Hepatocyte (in vitro differentiated cells): ENCODE data around the gene PIK3R2. TPM values are rescaled to one million over a fixed set of nuclear protein-coding genes. Genes with fewer than 3 reads are reported as not detected.

Experiments
- DNase-seq: peaks from one replicate; pipeline ENCODE4 v3.0.0-alpha.2; 2016; ENCODE audit warnings: low spot score
- H2AFZ ChIP-seq: fragments of 200-600 bp; sonication (generic); 2 replicates; pipeline ENCODE4 v1.6.0; 2016; ENCODE audit warnings: antibody characterized with exemption, mild to moderate bottlenecking
- H3K27ac ChIP-seq: fragments of 200-600 bp; sonication (generic); 2 replicates; pipeline ENCODE4 v1.5.1; 2016; ENCODE audit warnings: mild to moderate bottlenecking
- H3K27me3 ChIP-seq: fragments of 200-600 bp; sonication (generic); 2 replicates; pipeline ENCODE4 v1.6.1; 2016
- H3K36me3 ChIP-seq: fragments of 200-600 bp; sonication (generic); replicated peaks from 2 replicates; pipeline ENCODE4 v1.5.1; 2016; ENCODE audit warnings: low read depth; ENCODE audit not compliant: insufficient read depth
- H3K4me1 ChIP-seq: fragments of 200-600 bp; sonication (generic); 2 replicates; pipeline ENCODE4 v1.5.1; 2016; ENCODE audit warnings: mild to moderate bottlenecking, moderate library complexity; ENCODE audit not compliant: insufficient read depth
- H3K4me2 ChIP-seq: fragments of 200-600 bp; sonication (generic); 2 replicates; pipeline ENCODE4 v1.6.0; 2016
- H3K4me3 ChIP-seq: fragments of 200-600 bp; sonication (generic); 2 replicates; pipeline ENCODE4 v1.5.1; 2016; ENCODE audit warnings: mild to moderate bottlenecking
- H3K79me2 ChIP-seq: fragments of 200-600 bp; sonication (generic); 2 replicates; pipeline ENCODE4 v1.6.0; 2017; ENCODE audit warnings: mild to moderate bottlenecking
- H3K9me2 ChIP-seq: fragments of 200-600 bp; sonication (generic); replicated peaks from 2 replicates; pipeline ENCODE4 v1.6.0; 2017; ENCODE audit warnings: mild to moderate bottlenecking; ENCODE audit not compliant: insufficient read depth
- H3K9me3 ChIP-seq: fragments of 200-600 bp; sonication (generic); 2 replicates; pipeline ENCODE4 v1.5.1; 2016; ENCODE audit warnings: low read depth, mild to moderate bottlenecking
- H4K20me1 ChIP-seq: fragments of 200-600 bp; sonication (generic); 2 replicates; pipeline ENCODE4 v1.6.0; 2016; ENCODE audit warnings: mild to moderate bottlenecking; ENCODE audit not compliant: insufficient read depth, poor library complexity, severe bottlenecking
- CTCF ChIP-seq: fragments of 200-600 bp; sonication (generic); IDR thresholded peaks from 2 replicates; pipeline ENCODE4 v1.5.1; 2016; ENCODE audit warnings: antibody characterized with exemption, mild to moderate bottlenecking; ENCODE audit not compliant: poor library complexity
- EZH2 ChIP-seq: fragments of 200-600 bp; sonication (generic); IDR thresholded peaks from 2 replicates; pipeline ENCODE4 v1.6.1; 2016; ENCODE audit warnings: antibody characterized with exemption, mild to moderate bottlenecking, borderline replicate concordance
- EZH2phosphoT487 ChIP-seq: fragments of 200-600 bp; sonication (generic); IDR thresholded peaks from one replicate; pipeline ENCODE4 v1.6.1; 2018; ENCODE audit warnings: antibody characterized with exemption, mild to moderate bottlenecking, low read depth, moderate library complexity; ENCODE audit not compliant: unreplicated experiment, severe bottlenecking
- WGBS: methylation state at CpG from one replicate; pipeline ENCODE4 v1.1.6; 2016; ENCODE audit warnings: low lambda C conversion rate; ENCODE audit errors: missing lambda C conversion rate; 5-methylcytosine and 5-hydroxymethylcytosine counted together
- polyA plus RNA-seq: library from polyadenylated mRNA; unstranded; fragments of >200 nt; fragmentation: Nextera tagmentation; extraction: Ambion mirVana; gene quantifications from 2 replicates; pipeline ENCODE4 v1.2.1, GENCODE V29; 2016
- total RNA-seq: library from RNA; depleted of rRNA; stranded (reverse); fragments of >200 nt; gene quantifications from 2 replicates; pipeline ENCODE4 v1.2.3, GENCODE V29; 2014

Gene PIK3R2
- total and polyA plus RNA-seq, 2 experiments from 2014 or later = 29.9 to 52.2 TPM

DNA sequence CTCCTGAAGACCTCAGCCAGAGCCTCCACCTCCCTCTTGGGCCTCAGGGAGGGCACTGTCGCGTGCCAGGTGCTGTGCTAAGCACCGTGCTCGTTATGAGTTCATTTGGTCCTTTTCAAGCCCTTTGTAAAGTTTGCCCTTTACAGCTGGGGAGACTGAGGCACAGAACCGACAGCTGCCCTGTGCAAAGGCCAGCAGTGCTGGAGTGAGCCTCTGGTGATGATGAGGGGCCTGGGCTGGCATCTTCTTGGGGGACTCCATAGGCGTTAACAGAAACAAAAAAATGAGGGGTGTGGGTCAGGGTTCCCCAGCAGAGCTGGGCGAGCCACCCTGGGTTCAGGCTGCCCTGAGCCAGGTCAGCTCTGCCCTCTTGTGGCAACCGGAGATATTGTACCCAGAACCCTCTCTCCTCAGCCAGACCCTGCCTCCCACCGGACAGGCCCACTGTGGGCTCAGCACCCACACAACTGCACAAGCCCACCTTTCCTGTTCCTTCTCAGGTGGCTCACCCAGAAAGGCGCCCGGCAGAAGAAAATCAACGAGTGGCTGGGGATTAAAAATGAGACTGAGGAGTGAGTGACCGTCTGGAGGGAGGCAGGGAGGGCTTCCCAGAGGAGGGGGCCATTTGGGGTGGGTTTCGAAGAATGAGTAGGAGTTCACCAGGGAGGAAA, 15.1 kb downstream of the PIK3R2 start:
- TF ChIP-seq EZH2phosphoT487 = no peak
- peak; percentile 67 for TF ChIP-seq CTCF
- H3K4me3 ChIP-seq = no peak overlapping the region
- WGBS = 80% methylated on average over 13 of the region's 14 CpGs

DNA sequence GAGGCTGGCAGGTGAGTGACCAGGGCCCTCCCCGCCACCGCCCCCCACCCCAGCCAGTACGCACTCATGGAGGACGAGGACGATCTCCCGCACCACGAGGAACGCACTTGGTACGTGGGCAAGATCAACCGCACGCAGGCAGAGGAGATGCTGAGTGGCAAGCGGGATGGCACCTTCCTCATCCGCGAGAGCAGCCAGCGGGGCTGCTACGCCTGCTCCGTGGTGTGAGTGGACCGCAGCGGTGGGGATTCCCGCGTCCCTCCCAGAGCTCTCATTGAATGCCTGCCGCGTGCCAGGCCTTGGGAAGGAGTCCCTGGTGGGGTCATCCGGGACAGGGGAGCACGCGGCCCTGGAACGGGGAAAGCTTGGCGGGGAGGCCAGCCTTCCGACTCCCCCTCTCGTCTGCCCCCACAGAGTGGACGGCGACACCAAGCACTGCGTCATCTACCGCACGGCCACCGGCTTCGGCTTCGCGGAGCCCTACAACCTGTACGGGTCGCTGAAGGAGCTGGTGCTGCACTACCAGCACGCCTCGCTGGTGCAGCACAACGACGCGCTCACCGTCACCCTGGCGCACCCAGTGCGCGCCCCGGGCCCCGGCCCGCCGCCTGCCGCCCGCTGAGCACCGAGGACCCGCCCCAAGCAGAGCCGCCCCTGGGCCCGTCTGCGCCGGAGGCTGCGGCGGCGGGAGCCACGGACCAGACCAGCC, 15.9 kb downstream of the PIK3R2 start:
- DNase-seq = peak; percentile 6
- Histone ChIP-seq H3K4me1 (no peaks in the 10 kb centered on the region), H3K79me2 (no peaks in the 10 kb centered on the region), H2AFZ (no peak overlapping the region), H3K27me3 (no peaks in the 10 kb centered on the region), H3K9me2 (no peaks in the 10 kb centered on the region), H3K9me3 (no peaks in the 10 kb centered on the region), H3K4me2 (no peak overlapping the region), H3K27ac (no peak overlapping the region), H3K4me3 (no peak overlapping the region), H4K20me1 (no peaks in the 10 kb centered on the region), H3K36me3 (no peaks in the 10 kb centered on the region)
- TF ChIP-seq CTCF (no peak), EZH2phosphoT487 (no peak), EZH2 (no peak)
- WGBS = 97% methylated on average over 57 of the region's 66 CpGs

More for the DNA sequence above, 15.1 kb downstream of the PIK3R2 start:
- DNase-seq = peak; percentile 63
- H4K20me1 ChIP-seq = no peaks in the 10 kb centered on the region
- no peaks in the 10 kb centered on the region for H3K9me2 ChIP-seq
- H3K36me3 ChIP-seq = no peaks in the 10 kb centered on the region
- no peak overlapping the region for H3K4me2 ChIP-seq
- no peaks in the 10 kb centered on the region for H3K27me3 ChIP-seq
- no peaks in the 10 kb centered on the region for H3K4me1 ChIP-seq
- no peaks in the 10 kb centered on the region for H3K9me3 ChIP-seq
- no peaks in the 10 kb centered on the region for H3K79me2 ChIP-seq
- H2AFZ ChIP-seq = no peak overlapping the region
- no peak overlapping the region for H3K27ac ChIP-seq

- Histone ChIP-seq H3K9me3 (no peaks in the 10 kb centered on the region), H3K79me2 (no peaks in the 10 kb centered on the region), H2AFZ (no peak overlapping the region), H3K4me1 (peaks cover 6% of the 10 kb centered on the region), H4K20me1 (no peaks in the 10 kb centered on the region), H3K27ac (no peak overlapping the region), H3K27me3 (no peaks in the 10 kb centered on the region), H3K4me3 (no peak overlapping the region), H3K4me2 (no peak overlapping the region), H3K9me2 (no peaks in the 10 kb centered on the region), H3K36me3 (no peaks in the 10 kb centered on the region)
- TF ChIP-seq EZH2phosphoT487 = no peak
- TF ChIP-seq EZH2 = no peak
- no peak for TF ChIP-seq CTCF
- no peak for DNase-seq
- 83% methylated on average over 12 of the region's 16 CpGs for WGBS
Measured at GRCh38 chr19:18170714-18171255, 17.8 kb downstream of the PIK3R2 start.
